HepG2 (cell line): ENCODE data around the gene DOCK10. TPM values are rescaled to one million over a fixed set of nuclear protein-coding genes. Genes with fewer than 3 reads are reported as not detected.

Experiments
- ATAC-seq: fragments of 200-7000 bp; cut with Tn5 transposase; 3 replicates; pipeline ENCODE4 v1.9.1; 2020; ENCODE audit warnings: mild to moderate bottlenecking, moderate library complexity
- BruUV-seq: library from RNA; stranded (reverse); fragments of 400-500 nt; replicated peaks from 2 replicates; lab custom pipeline; 2021; lab: Mats Ljungman, UMichigan
- CTCF ChIA-PET: fragments of 300-600 bp; formaldehyde crosslinking; extraction: SDS; loops from one replicate; lab custom pipeline; 2021; ENCODE audit warnings: low total read pairs, inconsistent platforms, low intra/inter-chr PET ratio; lab: Yijun Ruan, JAX
- POLR2A ChIA-PET: fragments of 350-600 bp; sonication (Branson Sonifier 250); formaldehyde crosslinking; loops from one replicate; lab custom pipeline; 2020; ENCODE audit warnings: antibody characterized with exemption, inconsistent platforms; lab: Yijun Ruan, JAX
- DNase-seq: peaks from one replicate; pipeline ENCODE4 v3.0.0-alpha.2; 2015; ENCODE audit warnings: low spot score
- FAIRE-seq: peaks from 3 replicates; lab custom pipeline; 2011; peaks lifted over from hg19 to GRCh38; lab: Jason Lieb, UNC
- H2AFZ ChIP-seq: one replicate; pipeline ENCODE4 v1.6.1; 2011; ENCODE audit warnings: low read length, inconsistent platforms
- H3K27ac ChIP-seq: fragments of 300-600 bp; 3 replicates; pipeline ENCODE4 v1.8.0; 2011; ENCODE audit warnings: mixed run types, mild to moderate bottlenecking, mixed read lengths, low read length, inconsistent platforms; ENCODE audit not compliant: insufficient read depth; ENCODE audit errors: extremely low read length
- H3K27me3 ChIP-seq, 2 experiments: fragments of 200-600 bp in 1 of 2; 2 replicates in 1 of 2; 3 replicates in 1 of 2; pipeline versions ENCODE4 v1.6.0 to v1.8.0; 2011; ENCODE audit warnings: low read length in 2 of 2, mild to moderate bottlenecking in 2 of 2, moderate library complexity in 2 of 2, inconsistent platforms in 1 of 2; ENCODE audit not compliant: insufficient read depth in 2 of 2, control insufficient read depth in 1 of 2
- H3K36me3 ChIP-seq, 2 experiments: fragments of 200-600 bp in 1 of 2; replicated peaks in 1 of 2; 2 replicates in 1 of 2; 3 replicates in 1 of 2; pipeline versions ENCODE4 v1.5.1 to v1.8.0; 2011; ENCODE audit warnings: low read length in 2 of 2, inconsistent platforms in 1 of 2; ENCODE audit not compliant: insufficient read depth in 2 of 2, control insufficient read depth in 1 of 2
- H3K4me1 ChIP-seq: 2 replicates; pipeline ENCODE4 v1.5.1; 2012; ENCODE audit warnings: low read length, inconsistent platforms; ENCODE audit not compliant: insufficient read depth
- H3K4me2 ChIP-seq: 2 replicates; pipeline ENCODE4 v1.6.0; 2011; ENCODE audit warnings: low read depth, low read length, inconsistent platforms
- H3K4me3 ChIP-seq, 3 experiments: fragments of 200-600 bp in 1 of 3; sonication (generic), shearing (Covaris generic) in 1 of 3; replicated peaks in 1 of 3; 2 replicates each; pipeline ENCODE4 v1.5.1; 2011 to 2016; ENCODE audit warnings: low read length in 3 of 3, inconsistent platforms in 2 of 3, low read depth in 2 of 3, mild to moderate bottlenecking in 2 of 3, control low read depth in 1 of 3, mixed read lengths in 1 of 3; ENCODE audit not compliant: insufficient read depth in 1 of 3
- H3K79me2 ChIP-seq: one replicate; pipeline ENCODE4 v1.6.1; 2011; ENCODE audit warnings: low read length, inconsistent platforms; ENCODE audit not compliant: insufficient read depth
- H3K9ac ChIP-seq: 2 replicates; pipeline ENCODE4 v1.6.0; 2011; ENCODE audit warnings: mild to moderate bottlenecking, low read depth, low read length, inconsistent platforms; ENCODE audit not compliant: insufficient read depth
- H3K9me3 ChIP-seq: 2 replicates; pipeline ENCODE4 v1.5.1; 2012; ENCODE audit warnings: mild to moderate bottlenecking, low read length
- H4K20me1 ChIP-seq: 2 replicates; pipeline ENCODE4 v1.6.0; 2011; ENCODE audit warnings: inconsistent platforms, mild to moderate bottlenecking, low read length, moderate library complexity; ENCODE audit not compliant: insufficient read depth
- HOXA9 ChIP-seq: sonication (generic); formaldehyde crosslinking; IDR thresholded peaks from 2 replicates; pipeline ENCODE4 v1.8.1; 2022; ENCODE audit warnings: missing genetic modification reagents, mild to moderate bottlenecking, moderate library complexity, borderline replicate concordance
- MYNN ChIP-seq: sonication (generic); formaldehyde crosslinking; IDR thresholded peaks from 2 replicates; pipeline ENCODE4 v1.4.0; 2020; ENCODE audit warnings: mild to moderate bottlenecking, low read depth, missing genetic modification reagents
- THAP9 ChIP-seq: sonication (generic); formaldehyde crosslinking; IDR thresholded peaks from 2 replicates; pipeline ENCODE4; 2020; ENCODE audit warnings: missing genetic modification reagents, mild to moderate bottlenecking, borderline replicate concordance
- ZNF343 ChIP-seq: sonication (generic); formaldehyde crosslinking; IDR thresholded peaks from 2 replicates; pipeline ENCODE4 v1.4.0; 2020; ENCODE audit warnings: mild to moderate bottlenecking, missing genetic modification reagents
- WGBS: methylation state at CpG from one replicate; pipeline ENCODE4 v1.1.6; 2017; ENCODE audit warnings: low lambda C conversion rate; 5-methylcytosine and 5-hydroxymethylcytosine counted together
- in situ Hi-C: cut with HindIII; loops from 2 replicates; pipeline ENCODE4 v1.10.0; 2017; ENCODE audit warnings: low pct_unique_long_range_greater_than_20kb; ENCODE audit not compliant: extremely low pct_ligation_motif_present
- intact Hi-C: fragments of 100-400 bp; cut with micrococcal nuclease; formaldehyde crosslinking; loops from one replicate; pipeline ENCODE4 v1.10.0; 2022; ENCODE audit not compliant: unreplicated experiment
- polyA plus RNA-seq, 8 experiments: library from polyadenylated mRNA; depleted of rRNA in 3 of 8; stranded (reverse) in 7 of 8; unstranded in 1 of 8; fragments of >200 nt; fragmentation: Illumina TruSeq in 4 of 8; extraction: Trizol in 4 of 8; gene quantifications; 2 replicates each; pipeline versions ENCODE4 v1.2.1 to v1.2.3, GENCODE V29; 2011 to 2016; ENCODE audit warnings: low read depth in 4 of 8, missing spikeins in 1 of 8, mixed read lengths in 1 of 8; ENCODE audit not compliant: insufficient read depth in 1 of 8
- total RNA-seq, 5 experiments: library from RNA; depleted of rRNA; stranded (reverse); fragments of >200 nt; fragmentation: Illumina TruSeq; extraction: Trizol; gene quantifications; 2 replicates each; pipeline ENCODE4 v1.2.3, GENCODE V29; 2016; ENCODE audit warnings: low read depth in 1 of 5

The DOCK10 gene
- total and polyA plus RNA-seq, 2 of the 13 experiments (the other 11 are each of a cell fraction or from before 2014, with no cell fraction given), result not detected

- no peak for TF ChIP-seq THAP9 (CRISPR knock-in tag)
- TF ChIP-seq MYNN, result no peak
- no peak for TF ChIP-seq HOXA9 (CRISPR knock-in tag)
Measured at GRCh38 chr2:224772494-224772893, 269.8 kb downstream of the DOCK10 start (continued).

DNA sequence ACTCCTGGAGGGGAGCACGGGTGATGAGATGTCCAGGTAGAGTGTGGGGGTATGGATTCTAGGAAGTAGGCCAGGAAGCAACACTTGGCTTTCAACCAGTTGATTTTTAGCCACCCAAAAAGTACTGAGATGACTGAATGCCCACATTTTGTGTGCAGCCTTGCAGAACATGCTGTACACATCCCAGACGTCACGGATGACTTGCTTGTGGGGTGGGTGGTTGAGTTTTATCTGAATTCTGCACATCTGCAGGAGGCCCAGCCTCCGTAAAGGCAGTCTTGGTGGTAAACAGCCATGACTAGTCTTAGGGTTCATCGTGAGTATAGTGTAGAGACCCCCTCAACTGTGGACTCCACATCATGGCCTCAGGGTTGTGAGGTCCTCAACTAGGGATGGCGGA lies 272.8 kb downstream of the DOCK10 start:
- H4K20me1 ChIP-seq, result no peaks in the 10 kb centered on the region
- no peak overlapping the region for H3K4me3 ChIP-seq
- POLR2A ChIA-PET, result no interaction called here
- H3K9ac ChIP-seq, result no peak overlapping the region
- H3K27ac ChIP-seq, result no peak overlapping the region
- H3K79me2 ChIP-seq, result no peaks in the 10 kb centered on the region
- DNase-seq, result no peak
- no peak for TF ChIP-seq ZNF343 (CRISPR knock-in tag)
- CTCF ChIA-PET, result no interaction called here
- no peaks in the 10 kb centered on the region for H3K4me1 ChIP-seq
- H3K4me2 ChIP-seq, result no peak overlapping the region
- H3K36me3 ChIP-seq, result no peaks in the 10 kb centered on the region
- FAIRE-seq, result no peak
- intact Hi-C loops, result no loop called here
- in situ Hi-C loops, result no loop called here
- H2AFZ ChIP-seq, result no peak overlapping the region
- 9% methylated on average over 6 of the region's 6 CpGs for WGBS
- ATAC-seq, result no peak
- H3K9me3 ChIP-seq, result no peaks in the 10 kb centered on the region
- H3K27me3 ChIP-seq, result peaks cover 2 to 14% of the 10 kb centered on the region in 2 experiments; a peak in 4 of 5 replicates
- no TSS peak for BruUV-seq
